H9 (cell line): Measurements from ENCODE around the gene SEMA3G. TPM values are rescaled to one million over a fixed set of nuclear protein-coding genes. Genes with fewer than 3 reads are reported as not detected.

Experiments
- DNase-seq: peaks from one replicate; pipeline ENCODE4 v3.0.0-alpha.2; 2017
- H2AFZ ChIP-seq: one replicate; pipeline ENCODE4 v1.6.1; 2013; ENCODE audit warnings: mild to moderate bottlenecking, low read length, control low read depth, moderate library complexity
- H2AK5ac ChIP-seq: 2 replicates; pipeline ENCODE4 v1.6.1; 2013; ENCODE audit warnings: low read length, control low read depth, mixed read lengths; ENCODE audit not compliant: insufficient read length
- H2BK120ac ChIP-seq: one replicate; pipeline ENCODE4 v1.6.1; 2013; ENCODE audit warnings: low read depth, mild to moderate bottlenecking, low read length, control low read depth, inconsistent platforms; ENCODE audit not compliant: poor library complexity, severe bottlenecking
- H2BK12ac ChIP-seq: 2 replicates; pipeline ENCODE4 v1.6.1; 2013; ENCODE audit warnings: low read length, control low read depth, mixed read lengths, low read depth; ENCODE audit not compliant: insufficient read length
- H2BK15ac ChIP-seq: 2 replicates; pipeline ENCODE4 v1.6.1; 2013; ENCODE audit warnings: low read depth, low read length, control low read depth
- H2BK20ac ChIP-seq: one replicate; pipeline ENCODE4 v1.6.1; 2013; ENCODE audit warnings: low read depth, mild to moderate bottlenecking, low read length, control low read depth, inconsistent platforms; ENCODE audit not compliant: poor library complexity, severe bottlenecking
- H2BK5ac ChIP-seq: 2 replicates; pipeline ENCODE4 v1.6.1; 2013; ENCODE audit warnings: low read length, control low read depth, mixed read lengths; ENCODE audit not compliant: insufficient read length
- H3K14ac ChIP-seq: 2 replicates; pipeline ENCODE4 v1.6.1; 2013; ENCODE audit warnings: low read length, control low read depth; ENCODE audit not compliant: insufficient read depth
- H3K18ac ChIP-seq: 2 replicates; pipeline ENCODE4 v1.6.1; 2013; ENCODE audit warnings: low read depth, mild to moderate bottlenecking, mixed read lengths, low read length, control low read depth; ENCODE audit not compliant: insufficient read length
- H3K23ac ChIP-seq: 2 replicates; pipeline ENCODE4 v1.6.1; 2013; ENCODE audit warnings: low read length, control low read depth, mixed read lengths, low read depth; ENCODE audit not compliant: insufficient read length
- H3K23me2 ChIP-seq: 2 replicates; pipeline ENCODE4 v1.6.1; 2013; ENCODE audit warnings: low read depth, mild to moderate bottlenecking, mixed read lengths, low read length, control low read depth; ENCODE audit not compliant: insufficient read length, poor library complexity, severe bottlenecking
- H3K27ac ChIP-seq: 2 replicates; pipeline ENCODE4 v1.5.1; 2013; ENCODE audit warnings: low read length, control low read depth, mixed read lengths, low read depth; ENCODE audit not compliant: insufficient read length
- H3K27me3 ChIP-seq: 2 replicates; pipeline ENCODE4 v1.6.1; 2013; ENCODE audit warnings: low read length, control low read depth, inconsistent platforms; ENCODE audit not compliant: insufficient read depth
- H3K4ac ChIP-seq: 2 replicates; pipeline ENCODE4 v1.6.1; 2013; ENCODE audit warnings: low read depth, mild to moderate bottlenecking, control low read depth, inconsistent platforms, low read length, moderate library complexity
- H3K4me1 ChIP-seq: 2 replicates; pipeline ENCODE4 v1.6.1; 2013; ENCODE audit warnings: low read length, control low read depth, inconsistent platforms; ENCODE audit not compliant: insufficient read depth
- H3K4me2 ChIP-seq: 2 replicates; pipeline ENCODE4 v1.6.1; 2013; ENCODE audit warnings: low read length, control low read depth, mixed read lengths; ENCODE audit not compliant: insufficient read length, insufficient read depth
- H3K56ac ChIP-seq: 2 replicates; pipeline ENCODE4 v1.6.1; 2013; ENCODE audit warnings: low read depth, mild to moderate bottlenecking, mixed read lengths, low read length, control low read depth; ENCODE audit not compliant: insufficient read length
- H3K79me1 ChIP-seq: 2 replicates; pipeline ENCODE4 v1.6.1; 2013; ENCODE audit warnings: low read depth, mild to moderate bottlenecking, moderate library complexity, low read length, control low read depth, inconsistent platforms; ENCODE audit not compliant: insufficient read depth, poor library complexity, severe bottlenecking
- H3K79me2 ChIP-seq: 2 replicates; pipeline ENCODE4 v1.6.1; 2013; ENCODE audit warnings: low read length, control low read depth, inconsistent platforms; ENCODE audit not compliant: insufficient read depth
- H3K9ac ChIP-seq: 2 replicates; pipeline ENCODE4 v1.6.1; 2013; ENCODE audit warnings: low read length, control low read depth, mixed read lengths; ENCODE audit not compliant: insufficient read length; ENCODE audit errors: extremely low read depth
- H3K9me3 ChIP-seq: one replicate; pipeline ENCODE4 v1.6.1; 2013; ENCODE audit warnings: low read depth, low read length, inconsistent platforms; ENCODE audit not compliant: control insufficient read depth
- H3T11ph ChIP-seq: one replicate; pipeline ENCODE4 v1.6.1; 2013; ENCODE audit warnings: mild to moderate bottlenecking, low read length, control low read depth, inconsistent platforms
- H4K20me1 ChIP-seq: one replicate; pipeline ENCODE4 v1.6.1; 2013; ENCODE audit not compliant: control insufficient read depth, insufficient read length, insufficient read depth
- H4K5ac ChIP-seq: 2 replicates; pipeline ENCODE4 v1.6.1; 2013; ENCODE audit warnings: low read depth, mild to moderate bottlenecking, mixed read lengths, low read length, control low read depth; ENCODE audit not compliant: insufficient read length
- H4K8ac ChIP-seq: replicated peaks from 2 replicates; pipeline ENCODE4 v1.6.1; 2013; ENCODE audit warnings: low read length, control low read depth, mixed read lengths, low read depth; ENCODE audit not compliant: insufficient read length
- H4K91ac ChIP-seq: 2 replicates; pipeline ENCODE4 v1.6.1; 2013; ENCODE audit warnings: low read depth, mild to moderate bottlenecking, moderate library complexity, mixed read lengths, low read length, control low read depth; ENCODE audit not compliant: insufficient read length
- H3K27ac Mint-ChIP-seq, 3 experiments: 2 replicates in 2 of 3; 3 replicates in 1 of 3; pipeline ENCODE4 v1.8.0; 2020 to 2021; ENCODE audit warnings: mixed read lengths in 3 of 3, mild to moderate bottlenecking in 1 of 3, moderate library complexity in 1 of 3
- H3K27me3 Mint-ChIP-seq: 2 replicates; pipeline ENCODE4 v1.8.0; 2021; ENCODE audit warnings: low read depth, mild to moderate bottlenecking, moderate library complexity, mixed read lengths
- H3K36me3 Mint-ChIP-seq, 3 experiments: 2 replicates in 2 of 3; 3 replicates in 1 of 3; pipeline ENCODE4 v1.8.0; 2020 to 2021; ENCODE audit warnings: low read depth in 3 of 3, mixed read lengths in 3 of 3; ENCODE audit not compliant: insufficient read depth in 1 of 3
- H3K4me1 Mint-ChIP-seq, 2 experiments: 2 replicates each; pipeline ENCODE4 v1.8.0; 2020; ENCODE audit warnings: mixed read lengths in 2 of 2
- H3K4me3 Mint-ChIP-seq, 2 experiments: 2 replicates in 1 of 2; 3 replicates in 1 of 2; pipeline ENCODE4 v1.8.0; 2020 to 2021; ENCODE audit warnings: mild to moderate bottlenecking in 2 of 2, mixed read lengths in 2 of 2, moderate library complexity in 1 of 2
- H3K9me3 Mint-ChIP-seq, 2 experiments: 2 replicates in 1 of 2; 3 replicates in 1 of 2; pipeline ENCODE4 v1.8.0; 2020; ENCODE audit warnings: mild to moderate bottlenecking in 2 of 2, mixed read lengths in 2 of 2, moderate library complexity in 1 of 2
- CTCF ChIP-seq: fragments of 200-600 bp; sonication (generic); conservative IDR thresholded peaks from 3 replicates; pipeline ENCODE4 v1.8.0; 2021; ENCODE audit warnings: antibody characterized with exemption, mild to moderate bottlenecking
- WGBS: extraction: QIAGEN DNeasy Blood & Tissue Kit; methylation state at CpG from one replicate; pipeline ENCODE4 v1.1.7; 2013; ENCODE audit warnings: missing lambda C conversion rate, low lambda C conversion rate, mixed read lengths; ENCODE audit not compliant: insufficient read length; ENCODE audit errors: extremely low coverage; 5-methylcytosine and 5-hydroxymethylcytosine counted together
- total RNA-seq: library from RNA; stranded (reverse); gene quantifications from 2 replicates; pipeline ENCODE4 v1.2.1, GENCODE V29; 2021

The SEMA3G gene
- total RNA-seq, 1 experiment from 2014 or later: 2.4 TPM

GRCh38 chr3:52436500-52437149, 8.3 kb downstream of the SEMA3G start:
- no peak overlapping the region for H2BK20ac ChIP-seq
- Mint-ChIP-seq H3K4me3 (no peak overlapping the region), H3K4me1 (peaks cover 14 to 22% of the 10 kb centered on the region in 2 experiments), H3K27ac (no peak overlapping the region; a peak in 1 of 7 replicates), H3K27me3 (no peaks in the 10 kb centered on the region; the same call in 1 of the 2 replicates), H3K36me3 (no peaks in the 10 kb centered on the region), H3K9me3 (no peaks in the 10 kb centered on the region)
- no peak overlapping the region for H2AFZ ChIP-seq
- no peak overlapping the region for H4K8ac ChIP-seq
- H2BK12ac ChIP-seq: no peak overlapping the region
- H3K4ac ChIP-seq: no peak overlapping the region
- no peak overlapping the region for H2BK120ac ChIP-seq
- no peak overlapping the region for H2AK5ac ChIP-seq
- H3K79me1 ChIP-seq: no peaks in the 10 kb centered on the region
- no peak for TF ChIP-seq CTCF
- no peak overlapping the region for H2BK15ac ChIP-seq
- peak; percentile 28 for DNase-seq
- H3K23ac ChIP-seq: no peak overlapping the region
- H3K18ac ChIP-seq: no peak overlapping the region
- no peaks in the 10 kb centered on the region for H3K4me1 ChIP-seq
- H2BK5ac ChIP-seq: no peak overlapping the region
- no peak overlapping the region for H4K91ac ChIP-seq
- no peak overlapping the region for H4K5ac ChIP-seq
- H3K4me2 ChIP-seq: no peak overlapping the region
- no peaks in the 10 kb centered on the region for H3K79me2 ChIP-seq
- H3K27me3 ChIP-seq: no peaks in the 10 kb centered on the region
- H3K9me3 ChIP-seq: no peaks in the 10 kb centered on the region
- H4K20me1 ChIP-seq: no peaks in the 10 kb centered on the region
- no peaks in the 10 kb centered on the region for H3K23me2 ChIP-seq
- H3K27ac ChIP-seq: no peak overlapping the region
- H3T11ph ChIP-seq: no peak overlapping the region
- H3K14ac ChIP-seq: no peak overlapping the region; the same call in 1 of the 2 replicates
- WGBS: no CpG with 5 or more reads among the region's 13 CpGs
- no peak overlapping the region for H3K56ac ChIP-seq
- H3K9ac ChIP-seq: no peak overlapping the region
